Effector memory CD8-positive, alpha-beta T cell (primary cell): ENCODE measurements around the gene OR14A2.
"Not testable (repeated sequence)": the region's sequence is repeated elsewhere in the genome, so short reads cannot be mapped to it uniquely, and the experiment has no call there.

Experiments used
- ATAC-seq: fragments of 150-1000 bp; cut with Tn5 transposase; replicated peaks from 2 replicates; pipeline ENCODE4 v1.10.0; 2021; ENCODE audit warnings: mild to moderate bottlenecking, moderate library complexity
- DNase-seq, 3 experiments: peaks; one replicate each; pipeline ENCODE4 v3.0.0; 2021
- H3K27ac Mint-ChIP-seq, 2 donors: one replicate each; pipeline ENCODE4 v1.8.0; 2022; ENCODE audit warnings: mild to moderate bottlenecking in 2 of 2, mixed read lengths in 2 of 2, moderate library complexity in 2 of 2
- H3K27me3 Mint-ChIP-seq, 2 donors: one replicate each; pipeline ENCODE4 v1.8.0; 2022; ENCODE audit warnings: mixed read lengths in 2 of 2
- H3K36me3 Mint-ChIP-seq: one replicate; pipeline ENCODE4 v1.8.0; 2022; ENCODE audit warnings: mild to moderate bottlenecking, moderate library complexity, mixed read lengths; ENCODE audit not compliant: insufficient read depth
- H3K4me1 Mint-ChIP-seq, 2 donors: one replicate each; pipeline ENCODE4 v1.8.0; 2022; ENCODE audit warnings: low read depth in 2 of 2, mixed read lengths in 2 of 2
- H3K4me3 Mint-ChIP-seq, 2 donors: one replicate each; pipeline ENCODE4 v1.8.0; 2022; ENCODE audit warnings: mild to moderate bottlenecking in 2 of 2, mixed read lengths in 2 of 2, moderate library complexity in 2 of 2
- H3K9me3 Mint-ChIP-seq, 2 donors: one replicate each; pipeline ENCODE4 v1.8.0; 2022; ENCODE audit warnings: mixed read lengths in 2 of 2
- total RNA-seq, 9 experiments: gene quantifications; one replicate each; lab custom pipeline; 2026; lab: John Stamatoyannopoulos, UW

OR14A2 gene
- total RNA-seq: 0 reads per million in 9 experiments

DNA sequence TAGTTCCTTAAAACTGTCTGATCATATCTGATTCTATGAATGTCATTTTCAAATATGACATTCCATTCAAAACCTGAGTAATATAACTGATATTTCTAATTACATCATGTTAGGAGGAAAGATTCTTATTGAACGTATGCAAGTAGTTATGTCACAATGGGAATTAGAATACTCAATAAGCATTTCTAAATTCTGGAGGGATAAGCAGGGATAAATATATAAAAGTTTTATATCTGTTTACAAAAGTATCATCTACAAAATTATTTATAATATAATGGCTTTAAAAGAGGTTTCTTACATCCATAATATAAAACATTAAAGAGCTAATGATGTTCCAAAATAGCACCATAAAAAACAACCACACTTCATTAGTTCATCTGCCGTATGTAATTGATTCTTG is at the start of gene OR14A2:
OR14A2 (minus strand) TSS at position 101 of the 400 bp plus-strand sequence.
- Mint-ChIP-seq H3K27ac (no peak within 1 kb of the TSS), H3K36me3 (no peaks in the 10 kb centered on the region), H3K4me1 (no peaks in the 10 kb centered on the region), H3K4me3 (no peak within 1 kb of the TSS), H3K27me3 (no peaks in the 10 kb centered on the region), H3K9me3 (peaks cover 0 to 2% of the 10 kb centered on the region in 2 donors)
- DNase-seq: no peak
- no peak for ATAC-seq

DNA sequence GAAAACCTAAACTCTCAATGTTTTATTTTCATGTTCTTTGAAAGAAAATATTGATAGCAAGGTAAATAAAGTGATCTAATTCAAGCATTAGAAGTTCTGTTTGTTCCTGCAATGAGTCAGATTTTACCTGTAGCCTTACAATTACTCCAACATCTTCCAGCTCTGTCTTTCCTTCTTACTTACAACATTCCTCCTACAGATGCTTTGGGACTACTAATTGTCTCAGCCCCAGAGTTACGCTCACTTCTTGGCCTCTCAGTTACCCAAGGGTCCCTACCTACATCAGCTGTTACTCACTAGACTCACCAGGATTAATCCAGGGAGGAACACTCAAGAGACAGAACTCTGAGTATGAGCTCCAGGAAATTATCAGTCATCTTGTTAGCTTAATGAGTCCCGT is 49.6 kb upstream of the OR14A2 start:
- H3K9me3 Mint-ChIP-seq: peaks cover 0 to 4% of the 10 kb centered on the region in 2 donors
- H3K36me3 Mint-ChIP-seq: no peaks in the 10 kb centered on the region
- H3K27ac Mint-ChIP-seq: no peak overlapping the region
- no peaks in the 10 kb centered on the region for H3K27me3 Mint-ChIP-seq
- H3K4me3 Mint-ChIP-seq: no peak overlapping the region
- ATAC-seq (no peak), DNase-seq (no peak)
- no peaks in the 10 kb centered on the region for H3K4me1 Mint-ChIP-seq

DNA sequence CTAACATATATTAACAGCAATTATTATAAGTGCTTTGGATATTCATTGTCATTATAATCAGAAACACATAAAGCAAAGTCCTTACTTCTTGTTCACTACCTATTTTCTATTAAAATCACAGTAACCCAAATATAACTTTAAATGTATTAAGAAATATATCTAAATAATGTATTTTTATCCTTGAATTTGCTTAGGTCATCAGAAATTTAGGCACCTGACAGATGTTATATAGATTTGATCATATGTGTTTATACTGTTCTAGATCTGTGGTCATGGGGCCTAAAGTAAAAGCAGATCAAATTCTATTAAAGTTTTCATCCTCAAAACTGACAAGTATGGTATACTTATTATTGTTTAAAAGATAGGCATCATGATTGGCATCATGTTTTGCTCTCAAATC is 21.7 kb upstream of the OR14A2 start:
- no peak overlapping the region for H3K4me3 Mint-ChIP-seq
- DNase-seq (no peak), ATAC-seq (no peak)
- no peaks in the 10 kb centered on the region for H3K4me1 Mint-ChIP-seq
- no peaks in the 10 kb centered on the region for H3K9me3 Mint-ChIP-seq
- no peaks in the 10 kb centered on the region for H3K27me3 Mint-ChIP-seq
- H3K27ac Mint-ChIP-seq: no peak overlapping the region
- H3K36me3 Mint-ChIP-seq: no peaks in the 10 kb centered on the region

DNA sequence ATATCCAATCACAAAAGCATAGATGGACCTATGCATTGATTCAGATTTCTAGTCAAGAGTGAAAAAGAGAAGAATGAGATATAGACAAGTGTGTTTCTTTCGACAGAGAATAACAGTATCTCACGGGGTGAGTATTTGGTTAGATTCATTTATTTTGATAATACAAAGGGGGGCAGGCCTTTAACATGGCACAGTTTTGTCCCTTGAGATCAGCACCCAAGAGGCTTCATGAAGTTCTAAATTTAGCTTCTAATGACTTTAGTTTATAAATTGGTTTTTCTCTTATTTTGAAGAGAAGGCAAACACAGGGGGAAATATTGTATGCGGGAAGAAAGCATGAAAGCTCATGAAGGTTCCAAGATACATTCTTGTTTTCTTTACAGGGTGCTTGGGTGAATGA is 12.5 kb upstream of the OR14A2 start, which contains the start of gene OR1C1:
OR1C1 (minus strand) TSS at position 101 of the 400 bp plus-strand sequence. CDS start 2,150 bp downstream, outside the sequence.
- Mint-ChIP-seq H3K4me1 (no peaks in the 10 kb centered on the region), H3K9me3 (peaks cover 6 to 8% of the 10 kb centered on the region in 2 donors), H3K27ac (no peak within 1 kb of the TSS), H3K36me3 (no peaks in the 10 kb centered on the region), H3K4me3 (no peak within 1 kb of the TSS), H3K27me3 (no peaks in the 10 kb centered on the region)
- ATAC-seq (no peak), DNase-seq (no peak)

GRCh38 chr1:247754311-247754710 is 6.4 kb upstream of the OR14A2 start:
- not testable (repeated sequence) for ATAC-seq, H3K36me3 Mint-ChIP-seq, H3K27me3 Mint-ChIP-seq, H3K4me3 Mint-ChIP-seq, H3K27ac Mint-ChIP-seq, H3K4me1 Mint-ChIP-seq, H3K9me3 Mint-ChIP-seq, DNase-seq

DNA sequence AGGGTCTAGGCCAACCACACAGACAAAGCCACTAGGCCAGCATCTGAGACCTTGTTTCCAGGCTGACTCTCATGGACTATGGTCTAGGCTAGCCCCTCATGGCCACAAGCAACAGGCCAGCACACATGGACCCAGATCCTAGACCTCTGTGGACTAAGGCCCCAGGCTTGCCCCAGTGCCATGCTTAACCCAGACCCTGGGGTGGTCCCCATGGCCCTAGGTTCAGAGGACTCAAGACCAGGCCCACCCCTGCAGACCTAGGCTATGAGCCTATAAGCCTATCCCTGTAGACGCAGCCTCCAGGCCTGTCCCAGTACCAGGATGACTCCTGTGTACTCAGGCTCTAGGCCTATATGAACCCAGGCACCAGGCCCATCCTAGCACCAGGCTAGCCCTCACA is 1.9 kb upstream of the OR14A2 start:
- H3K4me1 Mint-ChIP-seq: no peaks in the 10 kb centered on the region
- peaks cover 0 to 2% of the 10 kb centered on the region in 2 donors for H3K9me3 Mint-ChIP-seq
- no peak for ATAC-seq
- H3K36me3 Mint-ChIP-seq: no peaks in the 10 kb centered on the region
- no peak for DNase-seq
- H3K27me3 Mint-ChIP-seq: no peaks in the 10 kb centered on the region
- H3K4me3 Mint-ChIP-seq: no peak overlapping the region
- no peak overlapping the region for H3K27ac Mint-ChIP-seq

DNA sequence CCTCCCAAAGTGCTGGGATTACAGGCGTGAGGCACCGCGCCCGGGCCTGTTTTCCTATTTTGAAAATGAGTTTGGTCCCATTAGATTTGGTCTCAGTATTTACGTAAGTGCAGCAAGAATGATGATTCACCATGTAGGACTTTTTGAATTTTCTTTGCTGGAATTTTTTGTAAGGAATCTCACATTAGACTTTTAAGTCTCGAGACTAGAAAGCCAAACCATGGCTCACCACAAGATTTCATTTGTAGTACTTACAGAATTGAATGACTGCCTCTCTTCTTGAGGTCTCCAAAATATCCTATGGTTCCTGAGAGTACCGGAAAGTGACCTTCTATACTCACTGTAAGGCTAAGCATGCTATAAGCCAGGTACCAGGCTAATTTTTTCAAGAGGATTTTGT is 325 bp downstream of the OR14A2 start:
- no peaks in the 10 kb centered on the region for H3K36me3 Mint-ChIP-seq
- ATAC-seq: no peak
- H3K4me3 Mint-ChIP-seq: no peak overlapping the region
- H3K9me3 Mint-ChIP-seq: peaks cover 0 to 2% of the 10 kb centered on the region in 2 donors
- DNase-seq: no peak
- H3K4me1 Mint-ChIP-seq: no peaks in the 10 kb centered on the region
- no peak overlapping the region for H3K27ac Mint-ChIP-seq
- H3K27me3 Mint-ChIP-seq: no peaks in the 10 kb centered on the region

GRCh38 chr1:247746391-247746935 is 1.5 kb downstream of the OR14A2 start:
- H3K36me3 Mint-ChIP-seq: no peaks in the 10 kb centered on the region
- H3K27me3 Mint-ChIP-seq: no peaks in the 10 kb centered on the region
- no peaks in the 10 kb centered on the region for H3K4me1 Mint-ChIP-seq
- no peak overlapping the region for H3K4me3 Mint-ChIP-seq
- no peak overlapping the region for H3K27ac Mint-ChIP-seq
- no peak for DNase-seq
- H3K9me3 Mint-ChIP-seq: peaks cover 0 to 2% of the 10 kb centered on the region in 2 donors
- ATAC-seq: no peak

DNA sequence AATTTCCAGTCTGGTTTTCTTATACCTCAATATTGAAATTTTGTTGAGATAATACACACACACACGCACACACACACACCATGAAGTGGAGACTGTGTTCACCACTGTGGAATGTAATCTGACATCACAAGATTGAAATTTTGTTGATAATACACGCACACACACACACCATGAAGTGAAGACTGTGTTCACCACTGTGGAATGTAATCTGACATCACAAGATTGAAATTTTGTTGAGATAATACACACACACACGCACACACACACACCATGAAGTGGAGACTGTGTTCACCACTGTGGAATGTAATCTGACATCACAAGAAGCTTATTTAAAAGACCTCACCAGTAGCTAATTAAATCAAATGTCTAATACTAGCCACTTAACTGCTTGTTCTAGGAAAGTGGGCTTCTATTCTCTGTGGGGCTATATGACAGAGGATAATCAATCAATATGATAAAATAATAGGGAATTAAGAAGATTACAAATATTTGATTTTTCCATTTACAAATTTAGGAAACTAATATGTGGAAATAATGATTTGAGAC is 5.7 kb downstream of the OR14A2 start:
- DNase-seq: not testable (repeated sequence)

GRCh38 chr1:247741756-247742155 is 6.2 kb downstream of the OR14A2 start:
- Mint-ChIP-seq H3K4me1 (no peaks in the 10 kb centered on the region), H3K27me3 (peaks cover 0 to 5% of the 10 kb centered on the region in 2 donors), H3K36me3 (no peaks in the 10 kb centered on the region), H3K27ac (no peak overlapping the region), H3K4me3 (no peak overlapping the region), H3K9me3 (peaks cover 0 to 2% of the 10 kb centered on the region in 2 donors)
- ATAC-seq (no peak), DNase-seq (no peak)

More for the DNA sequence above, 5.7 kb downstream of the OR14A2 start:
- H3K27ac Mint-ChIP-seq, H3K4me3 Mint-ChIP-seq, H3K9me3 Mint-ChIP-seq, H3K36me3 Mint-ChIP-seq, H3K27me3 Mint-ChIP-seq, H3K4me1 Mint-ChIP-seq, ATAC-seq: not testable (repeated sequence)

- H3K4me1 Mint-ChIP-seq: no peaks in the 10 kb centered on the region
- ATAC-seq: no peak
- peaks cover 0 to 5% of the 10 kb centered on the region in 2 donors for H3K27me3 Mint-ChIP-seq
- no peak for DNase-seq
- peaks cover 0 to 2% of the 10 kb centered on the region in 2 donors for H3K9me3 Mint-ChIP-seq
- no peak overlapping the region for H3K27ac Mint-ChIP-seq
- no peaks in the 10 kb centered on the region for H3K36me3 Mint-ChIP-seq
- no peak overlapping the region for H3K4me3 Mint-ChIP-seq
Measured at GRCh38 chr1:247740721-247741120, 7.2 kb downstream of the OR14A2 start.

- Mint-ChIP-seq H3K4me3 (no peak within 1 kb of the TSS), H3K4me1 (no peaks in the 10 kb centered on the region), H3K36me3 (peaks cover 3% of the 10 kb centered on the region), H3K27me3 (peaks cover 0 to 5% of the 10 kb centered on the region in 2 donors), H3K9me3 (peaks cover 0 to 6% of the 10 kb centered on the region in 2 donors), H3K27ac (no peak within 1 kb of the TSS)
- ATAC-seq: no peak
- DNase-seq: no peak
Measured at GRCh38 chr1:247738315-247738714, 9.6 kb downstream of the OR14A2 start, which contains the start of gene OR14K1. Gene OR14K1 (plus strand): TSS chr1:247738615. CDS start chr1:247738615, 0 bp downstream.

DNA sequence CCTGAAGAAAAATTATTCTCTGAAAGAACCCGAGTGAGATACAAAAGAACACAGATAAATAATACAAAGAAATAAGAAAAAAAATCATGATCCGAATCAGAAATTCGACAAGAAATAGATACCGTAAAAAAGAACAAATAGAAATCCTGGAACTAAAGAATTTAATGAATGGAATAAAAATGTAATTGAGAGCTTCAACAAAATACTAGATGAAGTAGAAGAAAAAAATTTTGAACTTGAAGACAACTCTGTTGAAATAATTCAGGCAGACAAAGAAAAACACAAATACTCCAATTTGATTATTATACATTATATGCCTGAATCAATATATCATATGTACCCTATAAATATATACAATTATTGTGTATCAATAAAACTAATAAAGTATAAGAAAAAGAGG is 26.7 kb downstream of the OR14A2 start:
- ATAC-seq (no peak), DNase-seq (no peak)
- Mint-ChIP-seq H3K4me1 (no peaks in the 10 kb centered on the region), H3K27me3 (no peaks in the 10 kb centered on the region), H3K27ac (no peak overlapping the region), H3K4me3 (no peak overlapping the region), H3K9me3 (peaks cover 0 to 7% of the 10 kb centered on the region in 2 donors), H3K36me3 (peaks cover 4% of the 10 kb centered on the region)

DNA sequence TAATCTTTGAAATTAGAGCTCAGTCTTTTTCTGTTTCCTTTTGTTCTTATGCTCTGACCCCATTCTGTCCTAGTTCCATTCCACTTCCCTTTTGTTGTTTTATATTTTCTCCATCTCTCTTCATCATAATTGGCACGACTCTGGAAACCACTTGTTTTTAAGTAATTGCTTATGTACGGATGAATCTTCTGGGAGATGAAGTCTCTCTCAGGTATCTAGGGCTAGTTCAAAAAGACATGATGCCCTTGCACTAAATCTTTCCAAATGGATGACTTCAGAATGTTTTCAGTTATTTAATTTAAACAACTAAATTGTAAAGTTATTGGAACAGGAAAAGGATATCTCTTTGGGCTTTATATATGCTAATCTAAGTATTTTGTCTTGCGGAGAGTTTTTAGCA is 31.4 kb downstream of the OR14A2 start, which contains the start of gene OR6F1:
OR6F1 (minus strand) TSS at position 101 of the 400 bp plus-strand sequence. CDS start 3,891 bp downstream, outside the sequence.
- ATAC-seq (no peak), DNase-seq (no peak)
- H3K9me3 Mint-ChIP-seq: peaks cover 4 to 6% of the 10 kb centered on the region in 2 donors

More for the DNA sequence above, 31.4 kb downstream of the OR14A2 start, which contains the start of gene OR6F1:
- H3K27ac Mint-ChIP-seq: no peak within 1 kb of the TSS
- no peaks in the 10 kb centered on the region for H3K27me3 Mint-ChIP-seq
- H3K4me3 Mint-ChIP-seq: no peak within 1 kb of the TSS
- H3K36me3 Mint-ChIP-seq: peaks cover 4% of the 10 kb centered on the region
- no peaks in the 10 kb centered on the region for H3K4me1 Mint-ChIP-seq
